IMR-90 (cell line): ENCODE results near the gene BCL2L13. TPM values are rescaled to one million over a fixed set of nuclear protein-coding genes. Genes with fewer than 3 reads are reported as not detected.

Source experiments
- ATAC-seq: fragments of 200-7000 bp; cut with Tn5 transposase; 2 replicates; pipeline ENCODE4 v1.9.1; 2020; ENCODE audit warnings: low read depth, mild to moderate bottlenecking, moderate library complexity
- BruUV-seq: library from RNA; stranded (reverse); fragments of 400-500 nt; replicated peaks from 2 replicates; lab custom pipeline; 2021; lab: Mats Ljungman, UMichigan
- CTCF ChIA-PET: fragments of 300-600 bp; formaldehyde crosslinking; extraction: SDS; loops from one replicate; lab custom pipeline; 2021; ENCODE audit warnings: antibody characterized with exemption; lab: Yijun Ruan, JAX
- POLR2A ChIA-PET: fragments of 300-600 bp; sonication (Branson Sonifier 250); formaldehyde crosslinking; loops from one replicate; lab custom pipeline; 2022; ENCODE audit warnings: antibody characterized with exemption; ENCODE audit not compliant: unreplicated experiment; lab: Charles Lee
- DNase-seq: peaks from one replicate; pipeline ENCODE4 v3.0.0; 2013
- H2AFZ ChIP-seq: replicated peaks from 2 replicates; pipeline ENCODE3; 2013; ENCODE audit warnings: low read length, mild to moderate bottlenecking; ENCODE audit not compliant: poor library complexity
- H2AK5ac ChIP-seq: 2 replicates; pipeline ENCODE4 v1.6.1; 2013; ENCODE audit warnings: low read depth, low read length, inconsistent platforms
- H2AK9ac ChIP-seq: replicated peaks from 2 replicates; pipeline ENCODE3; 2013; ENCODE audit warnings: mild to moderate bottlenecking, low read depth, low read length, moderate library complexity; ENCODE audit not compliant: poor library complexity
- H2BK120ac ChIP-seq: 2 replicates; pipeline ENCODE4 v1.6.1; 2013; ENCODE audit warnings: low read depth, low read length, inconsistent platforms
- H2BK15ac ChIP-seq: 3 replicates; pipeline ENCODE4 v1.6.1; 2013; ENCODE audit warnings: low read depth, low read length, inconsistent platforms
- H2BK20ac ChIP-seq: 2 replicates; pipeline ENCODE4 v1.6.1; 2013; ENCODE audit warnings: low read depth, mild to moderate bottlenecking, inconsistent platforms, low read length, moderate library complexity
- H2BK5ac ChIP-seq: 2 replicates; pipeline ENCODE4 v1.6.1; 2013; ENCODE audit warnings: mild to moderate bottlenecking, low read depth, low read length, inconsistent platforms; ENCODE audit not compliant: poor library complexity, severe bottlenecking
- H3K14ac ChIP-seq: replicated peaks from 2 replicates; pipeline ENCODE4 v1.6.1; 2013; ENCODE audit warnings: low read depth, low read length, inconsistent platforms
- H3K18ac ChIP-seq: 2 replicates; pipeline ENCODE4 v1.6.1; 2013; ENCODE audit warnings: low read depth, low read length, control low read depth
- H3K23ac ChIP-seq: 2 replicates; pipeline ENCODE4 v1.6.1; 2013; ENCODE audit warnings: low read depth, low read length, inconsistent platforms
- H3K27ac ChIP-seq: 2 replicates; pipeline ENCODE4 v1.5.1; 2013; ENCODE audit warnings: mild to moderate bottlenecking, control low read depth, low read length; ENCODE audit not compliant: insufficient read depth
- H3K27me3 ChIP-seq: 2 replicates; pipeline ENCODE4 v1.6.1; 2013; ENCODE audit warnings: low read length; ENCODE audit not compliant: control insufficient read depth, insufficient read depth
- H3K36me3 ChIP-seq: 2 replicates; pipeline ENCODE4 v1.6.1; 2013; ENCODE audit warnings: low read length, mixed read lengths; ENCODE audit not compliant: control insufficient read depth, insufficient read depth
- H3K4ac ChIP-seq: 2 replicates; pipeline ENCODE4 v1.6.1; 2013; ENCODE audit warnings: low read depth, low read length, inconsistent platforms
- H3K4me1 ChIP-seq: 2 replicates; pipeline ENCODE4 v1.6.1; 2013; ENCODE audit warnings: low read length, mixed read lengths; ENCODE audit not compliant: control insufficient read depth, insufficient read depth
- H3K4me2 ChIP-seq: 2 replicates; pipeline ENCODE4 v1.6.1; 2013; ENCODE audit warnings: low read depth, mild to moderate bottlenecking, control low read depth, low read length, moderate library complexity
- H3K4me3 ChIP-seq: 2 replicates; pipeline ENCODE4 v1.5.1; 2013; ENCODE audit warnings: low read depth, mild to moderate bottlenecking, control low read depth, low read length, moderate library complexity; ENCODE audit not compliant: insufficient read depth
- H3K56ac ChIP-seq: 2 replicates; pipeline ENCODE4 v1.6.1; 2013; ENCODE audit warnings: low read length, inconsistent platforms; ENCODE audit not compliant: insufficient read depth; ENCODE audit errors: extremely low read depth
- H3K79me1 ChIP-seq, 2 experiments: 2 replicates each; pipeline ENCODE4 v1.6.1; 2013; ENCODE audit warnings: low read length in 2 of 2, inconsistent platforms in 1 of 2, low read depth in 1 of 2
- H3K9ac ChIP-seq: 2 replicates; pipeline ENCODE4 v1.6.1; 2013; ENCODE audit warnings: low read depth, low read length, control low read depth
- H3K9me1 ChIP-seq: 2 replicates; pipeline ENCODE4 v1.6.1; 2013; ENCODE audit warnings: low read length, inconsistent platforms; ENCODE audit not compliant: insufficient read depth
- H3K9me3 ChIP-seq: 2 replicates; pipeline ENCODE4 v1.6.1; 2013; ENCODE audit warnings: low read length; ENCODE audit not compliant: control insufficient read depth, insufficient read depth
- H4K20me1 ChIP-seq: 2 replicates; pipeline ENCODE4 v1.6.1; 2013; ENCODE audit warnings: low read length, inconsistent platforms; ENCODE audit not compliant: insufficient read depth
- H4K5ac ChIP-seq: 2 replicates; pipeline ENCODE4 v1.6.1; 2013; ENCODE audit warnings: mild to moderate bottlenecking, low read depth, low read length, control low read depth
- H4K8ac ChIP-seq, 2 experiments: 2 replicates each; pipeline ENCODE4 v1.6.1; 2013; ENCODE audit warnings: low read depth in 2 of 2, low read length in 2 of 2, control low read depth in 1 of 2, inconsistent platforms in 1 of 2
- H4K91ac ChIP-seq: 2 replicates; pipeline ENCODE4 v1.6.1; 2013; ENCODE audit warnings: low read depth, low read length, inconsistent platforms; ENCODE audit not compliant: insufficient read depth
- BHLHE40 ChIP-seq: fragments of 150-350 bp; IDR thresholded peaks from 2 replicates; pipeline ENCODE4 v1.6.1; 2016; ENCODE audit warnings: mild to moderate bottlenecking, low read depth, low read length
- CEBPB ChIP-seq: IDR thresholded peaks from 2 replicates; pipeline ENCODE4 v1.6.1; 2012; ENCODE audit warnings: low read depth, low read length, improper control_type of control experiment
- CHD1 ChIP-seq: IDR thresholded peaks from 2 replicates; pipeline ENCODE4 v1.6.1; 2012; ENCODE audit warnings: low read depth, low read length, improper control_type of control experiment
- CTCF ChIP-seq: conservative IDR thresholded peaks from 2 replicates; pipeline ENCODE4 v1.5.1; 2012; ENCODE audit warnings: mild to moderate bottlenecking, low read depth, low read length, improper control_type of control experiment
- ELK1 ChIP-seq: fragments of 150-350 bp; IDR thresholded peaks from 2 replicates; pipeline ENCODE4 v1.6.1; 2016; ENCODE audit warnings: low read depth, mild to moderate bottlenecking, low read length, moderate library complexity, borderline replicate concordance
- FOS ChIP-seq: fragments of 150-350 bp; IDR thresholded peaks from 2 replicates; pipeline ENCODE4 v1.6.1; 2016; ENCODE audit warnings: low read depth, low read length
- MAFK ChIP-seq: IDR thresholded peaks from 2 replicates; pipeline ENCODE4 v1.6.1; 2012; ENCODE audit warnings: low read depth, low read length, improper control_type of control experiment
- MAZ ChIP-seq: IDR thresholded peaks from 2 replicates; pipeline ENCODE4 v1.6.1; 2012; ENCODE audit warnings: low read depth, mild to moderate bottlenecking, low read length, improper control_type of control experiment, moderate library complexity, borderline replicate concordance
- MXI1 ChIP-seq: IDR thresholded peaks from 2 replicates; pipeline ENCODE4 v1.6.1; 2012; ENCODE audit warnings: low read depth, mild to moderate bottlenecking, low read length, moderate library complexity, borderline replicate concordance
- POLR2A ChIP-seq: IDR thresholded peaks from 2 replicates; pipeline ENCODE4 v1.6.1; 2012; ENCODE audit warnings: mild to moderate bottlenecking, low read depth, low read length
- RCOR1 ChIP-seq: IDR thresholded peaks from 2 replicates; pipeline ENCODE4 v1.6.1; 2012; ENCODE audit warnings: mild to moderate bottlenecking, low read length, improper control_type of control experiment; ENCODE audit not compliant: insufficient replicate concordance
- RFX5 ChIP-seq: IDR thresholded peaks from 2 replicates; pipeline ENCODE4 v1.8.0; 2012; ENCODE audit warnings: low read depth, mild to moderate bottlenecking, low read length, moderate library complexity
- USF2 ChIP-seq: fragments of 150-350 bp; IDR thresholded peaks from 2 replicates; pipeline ENCODE4 v1.6.1; 2017; ENCODE audit warnings: mild to moderate bottlenecking, antibody characterized with exemption, low read length, low read depth
- WGBS, 2 experiments: methylation state at CpG; one replicate each; pipeline versions ENCODE4 v1.1.5 to v1.1.7; 2013; ENCODE audit warnings: missing lambda C conversion rate in 2 of 2; ENCODE audit not compliant: insufficient read length in 1 of 2; ENCODE audit errors: extremely low coverage in 2 of 2; 5-methylcytosine and 5-hydroxymethylcytosine counted together
- dilution Hi-C: fragments of 300-500 bp; cut with HindIII; formaldehyde crosslinking; loops from one replicate; pipeline ENCODE4 v1.14.3; 2018; ENCODE audit warnings: low sequenced_read_pairs; ENCODE audit not compliant: unreplicated experiment
- in situ Hi-C: fragments of 300-500 bp; cut with MboI; formaldehyde crosslinking; loops from 3 replicates; pipeline ENCODE4 v1.14.3; 2019; ENCODE audit warnings: low sequenced_read_pairs, inconsistent platforms, mixed read lengths
- intact Hi-C: fragments of 100-400 bp; cut with micrococcal nuclease; formaldehyde crosslinking; loops from 2 replicates; pipeline ENCODE4 v1.10.0; 2022
- polyA plus RNA-seq, 3 experiments: library from polyadenylated mRNA; depleted of rRNA; stranded (reverse); fragments of >200 nt; gene quantifications; 2 replicates each; pipeline ENCODE4 v1.2.3, GENCODE V29; 2012; ENCODE audit warnings: low replicate concordance in 1 of 3
- total RNA-seq: library from RNA; depleted of rRNA; stranded (reverse); fragments of >200 nt; gene quantifications from 2 replicates; pipeline ENCODE4 v1.2.3, GENCODE V29; 2012

BCL2L13 gene
- total and polyA plus RNA-seq, 2 of the 4 experiments (the other 2 are of a cell fraction): 42.6 to 86.7 TPM

- H3K27me3 ChIP-seq: no peaks in the 10 kb centered on the region
- in situ Hi-C loops: no loop called here
- no peak for ATAC-seq
- H3K14ac ChIP-seq: no peak overlapping the region
- no peak overlapping the region for H2AK5ac ChIP-seq
- WGBS, 2 experiments: no CpG with 5 or more reads among the region's 4 CpGs
- no peak overlapping the region for H3K23ac ChIP-seq
- H3K4me2 ChIP-seq: no peak overlapping the region
- dilution Hi-C loops: no loop called here
- DNase-seq: no peak
- no peak overlapping the region for H4K8ac ChIP-seq
- peaks cover 3% of the 10 kb centered on the region; the same call in 1 of the 2 replicates for H3K4me1 ChIP-seq
- H2BK5ac ChIP-seq: no peak overlapping the region
- H3K27ac ChIP-seq: no peak overlapping the region
- no peaks in the 10 kb centered on the region for H3K9me3 ChIP-seq
- H2BK15ac ChIP-seq: no peak overlapping the region
- peaks cover 5% of the 10 kb centered on the region for H3K9me1 ChIP-seq
- H4K91ac ChIP-seq: no peak overlapping the region
- H3K36me3 ChIP-seq: peaks cover 14% of the 10 kb centered on the region
- intact Hi-C loops: no loop called here
- ChIA-PET POLR2A (no interaction called here), CTCF (interaction anchor here (0.5 kb wide), 1 partner anchor 10 kb away, joined by 5 read pairs; no protein-coding TSS in a partner anchor)
- no peak overlapping the region for H3K56ac ChIP-seq
- no peak for TF ChIP-seq RCOR1
- no peak for TF ChIP-seq MAZ
- no peak for TF ChIP-seq CEBPB
- no peak for TF ChIP-seq RFX5
- TF ChIP-seq ELK1: no peak
- no peak for TF ChIP-seq CTCF
- no peak for TF ChIP-seq MXI1
- no peak for TF ChIP-seq USF2
- TF ChIP-seq FOS: no peak
- TF ChIP-seq BHLHE40: no peak
- no peak for TF ChIP-seq CHD1
- TF ChIP-seq POLR2A: no peak
- TF ChIP-seq MAFK: no peak
- no peaks in the 10 kb centered on the region for H4K20me1 ChIP-seq
- H3K9ac ChIP-seq: no peak overlapping the region
- H4K5ac ChIP-seq: no peak overlapping the region
- no peak overlapping the region for H2BK20ac ChIP-seq
- H2AK9ac ChIP-seq: no peak overlapping the region
- no peak overlapping the region for H2BK120ac ChIP-seq
- no TSS peak for BruUV-seq
- no peak overlapping the region for H2AFZ ChIP-seq
- no peak overlapping the region for H3K4me3 ChIP-seq
- H3K79me1 ChIP-seq: peaks cover 18 to 29% of the 10 kb centered on the region in 2 experiments
- no peak overlapping the region for H3K4ac ChIP-seq
- no peak overlapping the region for H3K18ac ChIP-seq
Measured at GRCh38 chr22:17692841-17693240, 54.3 kb downstream of the BCL2L13 start.
